ENCODE results near the gene SPINK5.
"Not testable (repeated sequence)": the region's sequence is repeated elsewhere in the genome, so short reads cannot be mapped to it uniquely, and the experiment has no call there.

Gene SPINK5

DNA sequence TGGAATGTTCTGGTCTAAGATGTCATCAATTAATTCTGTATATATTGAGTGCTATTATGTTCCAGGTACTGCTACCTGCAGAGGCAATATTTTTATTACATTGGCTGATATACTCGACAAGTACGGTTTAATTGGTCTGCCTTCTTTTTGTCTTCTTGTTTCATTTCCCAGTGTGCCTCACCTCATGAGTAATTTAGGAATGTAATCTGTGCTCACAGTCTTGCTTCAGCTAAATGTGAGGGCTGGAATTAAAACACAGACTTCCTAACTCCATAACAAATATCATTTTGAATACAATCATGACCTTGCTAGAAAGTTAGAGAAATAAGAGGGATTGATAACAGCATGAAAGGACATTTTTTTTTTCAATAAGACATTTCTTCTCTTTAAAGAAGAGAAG lies 20.1 kb upstream of the SPINK5 start:
- Histone ChIP-seq H3F3A (ENCODE audit: low read depth) (no peaks in the 10 kb centered on the region), H3K9me2 (replicated peaks; ENCODE audit: low read depth, low read length) (no peaks in the 10 kb centered on the region), H3K36me3 (ENCODE audit: insufficient read depth, low read length) (no peaks in the 10 kb centered on the region), H3K9ac (ENCODE audit: low read depth, low read length, poor library complexity, severe bottlenecking) (no peak overlapping the region), H3K9me3 (ENCODE audit: insufficient read depth, low read depth, low read length) (no peaks in the 10 kb centered on the region), H4K20me1 (ENCODE audit: insufficient read depth, low read length, poor library complexity, severe bottlenecking) (no peaks in the 10 kb centered on the region), H3K4me2 (ENCODE audit: low read depth, low read length, poor library complexity, severe bottlenecking) (no peak overlapping the region), H3K79me2 (ENCODE audit: insufficient read depth, low read length) (no peaks in the 10 kb centered on the region), H3K4me1 (ENCODE audit: insufficient read depth, low read length, poor library complexity, severe bottlenecking) (no peaks in the 10 kb centered on the region), H3K27me3 (ENCODE audit: insufficient read depth, low read length, poor library complexity, severe bottlenecking) (no peaks in the 10 kb centered on the region), H3K4me3 (ENCODE audit: low read length, poor library complexity, severe bottlenecking) (no peak overlapping the region), H2AFZ (ENCODE audit: low read length) (no peak overlapping the region)
- TF ChIP-seq EZH2phosphoT487 (IDR thresholded peaks at IDR 0.05; ENCODE audit: borderline replicate concordance), result no peak
- TF ChIP-seq, protein P1, sequence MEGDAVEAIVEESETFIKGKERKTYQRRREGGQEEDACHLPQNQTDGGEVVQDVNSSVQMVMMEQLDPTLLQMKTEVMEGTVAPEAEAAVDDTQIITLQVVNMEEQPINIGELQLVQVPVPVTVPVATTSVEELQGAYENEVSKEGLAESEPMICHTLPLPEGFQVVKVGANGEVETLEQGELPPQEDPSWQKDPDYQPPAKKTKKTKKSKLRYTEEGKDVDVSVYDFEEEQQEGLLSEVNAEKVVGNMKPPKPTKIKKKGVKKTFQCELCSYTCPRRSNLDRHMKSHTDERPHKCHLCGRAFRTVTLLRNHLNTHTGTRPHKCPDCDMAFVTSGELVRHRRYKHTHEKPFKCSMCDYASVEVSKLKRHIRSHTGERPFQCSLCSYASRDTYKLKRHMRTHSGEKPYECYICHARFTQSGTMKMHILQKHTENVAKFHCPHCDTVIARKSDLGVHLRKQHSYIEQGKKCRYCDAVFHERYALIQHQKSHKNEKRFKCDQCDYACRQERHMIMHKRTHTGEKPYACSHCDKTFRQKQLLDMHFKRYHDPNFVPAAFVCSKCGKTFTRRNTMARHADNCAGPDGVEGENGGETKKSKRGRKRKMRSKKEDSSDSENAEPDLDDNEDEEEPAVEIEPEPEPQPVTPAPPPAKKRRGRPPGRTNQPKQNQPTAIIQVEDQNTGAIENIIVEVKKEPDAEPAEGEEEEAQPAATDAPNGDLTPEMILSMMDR (conservative IDR thresholded peaks at IDR 0.05; ENCODE audit: low read length), result no peak

DNA sequence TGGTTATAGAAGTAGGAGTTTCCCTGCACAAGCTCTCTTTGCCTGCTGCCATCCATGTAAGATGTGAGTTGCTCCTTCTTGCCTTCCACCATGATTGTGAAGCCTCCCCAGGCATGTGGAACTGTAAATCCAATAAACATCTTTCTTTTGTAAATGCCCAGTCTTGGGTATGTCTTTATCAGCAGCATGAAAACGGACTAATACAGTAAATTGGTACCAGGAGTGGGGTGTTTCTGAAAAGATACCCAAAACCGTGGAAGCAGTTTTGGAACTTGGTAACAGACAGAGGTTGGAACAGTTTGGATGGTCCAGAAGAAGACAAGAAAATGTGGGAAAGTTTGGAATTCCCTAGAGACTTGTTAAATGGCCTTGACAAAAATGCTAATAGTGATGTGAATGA lies 8.6 kb upstream of the SPINK5 start:
- not testable (repeated sequence) for H3K4me3 ChIP-seq (ENCODE audit: low read length, poor library complexity, severe bottlenecking); H2AFZ ChIP-seq (ENCODE audit: low read length); H3K79me2 ChIP-seq (ENCODE audit: insufficient read depth, low read length); H3K36me3 ChIP-seq (ENCODE audit: insufficient read depth, low read length); H3K27me3 ChIP-seq (ENCODE audit: insufficient read depth, low read length, poor library complexity, severe bottlenecking); H3K9ac ChIP-seq (ENCODE audit: low read depth, low read length, poor library complexity, severe bottlenecking); H4K20me1 ChIP-seq (ENCODE audit: insufficient read depth, low read length, poor library complexity, severe bottlenecking); H3K4me2 ChIP-seq (ENCODE audit: low read depth, low read length, poor library complexity, severe bottlenecking); H3K9me2 ChIP-seq (replicated peaks; ENCODE audit: low read depth, low read length); H3F3A ChIP-seq (ENCODE audit: low read depth); H3K9me3 ChIP-seq (ENCODE audit: insufficient read depth, low read depth, low read length); H3K4me1 ChIP-seq (ENCODE audit: insufficient read depth, low read length, poor library complexity, severe bottlenecking)

DNA sequence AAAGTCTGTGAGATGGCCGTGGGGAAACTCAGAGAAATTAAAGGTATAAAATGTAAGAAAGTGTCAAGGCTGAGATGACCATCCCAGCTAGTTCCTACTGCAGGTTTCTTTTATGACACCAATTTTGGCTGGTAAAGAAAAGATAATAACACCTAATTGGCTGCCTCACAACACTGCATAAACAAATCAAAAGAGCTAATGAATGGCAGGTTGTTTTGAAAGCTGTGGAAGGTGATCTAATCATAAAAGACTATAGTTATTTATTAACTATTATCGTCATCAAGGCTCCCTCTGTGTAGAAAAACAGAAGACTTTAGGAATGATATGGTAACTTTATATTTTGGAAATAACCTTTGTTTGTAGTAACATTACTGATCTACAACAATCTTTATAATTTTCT lies 3.5 kb upstream of the SPINK5 start:
- Histone ChIP-seq H3F3A (ENCODE audit: low read depth) (no peaks in the 10 kb centered on the region), H3K36me3 (ENCODE audit: insufficient read depth, low read length) (no peaks in the 10 kb centered on the region), H3K27me3 (ENCODE audit: insufficient read depth, low read length, poor library complexity, severe bottlenecking) (no peaks in the 10 kb centered on the region), H3K79me2 (ENCODE audit: insufficient read depth, low read length) (no peaks in the 10 kb centered on the region), H2AFZ (ENCODE audit: low read length) (no peak overlapping the region), H3K9me3 (ENCODE audit: insufficient read depth, low read depth, low read length) (no peaks in the 10 kb centered on the region; the same call in 1 of the 2 replicates), H3K4me3 (ENCODE audit: low read length, poor library complexity, severe bottlenecking) (no peak overlapping the region), H3K4me1 (ENCODE audit: insufficient read depth, low read length, poor library complexity, severe bottlenecking) (no peaks in the 10 kb centered on the region), H4K20me1 (ENCODE audit: insufficient read depth, low read length, poor library complexity, severe bottlenecking) (no peaks in the 10 kb centered on the region), H3K9me2 (replicated peaks; ENCODE audit: low read depth, low read length) (no peaks in the 10 kb centered on the region), H3K9ac (ENCODE audit: low read depth, low read length, poor library complexity, severe bottlenecking) (no peak overlapping the region), H3K4me2 (ENCODE audit: low read depth, low read length, poor library complexity, severe bottlenecking) (no peak overlapping the region)
- TF ChIP-seq, protein P1 (conservative IDR thresholded peaks at IDR 0.05; ENCODE audit: low read length), result no peak
- TF ChIP-seq EZH2phosphoT487 (IDR thresholded peaks at IDR 0.05; ENCODE audit: borderline replicate concordance), result no peak

DNA sequence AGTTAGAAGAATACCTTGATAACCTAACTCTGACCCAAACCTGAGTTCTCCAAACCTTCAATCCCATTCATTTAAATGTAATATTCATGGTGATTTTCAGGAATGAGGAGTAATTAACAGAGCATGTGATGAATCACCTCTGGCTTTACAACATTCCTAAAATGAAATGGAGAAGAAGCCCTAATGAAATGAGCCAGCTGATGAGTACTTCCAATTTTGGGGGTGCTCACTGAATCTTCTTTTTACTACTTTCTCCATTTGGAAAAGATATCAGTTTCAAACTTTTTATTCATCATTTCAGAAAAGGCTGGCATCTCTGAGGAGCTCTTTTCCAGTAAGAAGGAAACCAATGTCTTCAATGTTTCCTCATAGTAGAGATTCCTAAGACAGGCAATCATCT lies 2.9 kb upstream of the SPINK5 start:
- Histone ChIP-seq H3K79me2 (ENCODE audit: insufficient read depth, low read length) (no peaks in the 10 kb centered on the region), H3K4me2 (ENCODE audit: low read depth, low read length, poor library complexity, severe bottlenecking) (no peak overlapping the region), H3F3A (ENCODE audit: low read depth) (no peaks in the 10 kb centered on the region), H2AFZ (ENCODE audit: low read length) (no peak overlapping the region), H3K9me2 (replicated peaks; ENCODE audit: low read depth, low read length) (no peaks in the 10 kb centered on the region), H3K9me3 (ENCODE audit: insufficient read depth, low read depth, low read length) (no peaks in the 10 kb centered on the region), H4K20me1 (ENCODE audit: insufficient read depth, low read length, poor library complexity, severe bottlenecking) (no peaks in the 10 kb centered on the region), H3K36me3 (ENCODE audit: insufficient read depth, low read length) (no peaks in the 10 kb centered on the region), H3K9ac (ENCODE audit: low read depth, low read length, poor library complexity, severe bottlenecking) (no peak overlapping the region), H3K4me3 (ENCODE audit: low read length, poor library complexity, severe bottlenecking) (no peak overlapping the region), H3K27me3 (ENCODE audit: insufficient read depth, low read length, poor library complexity, severe bottlenecking) (no peaks in the 10 kb centered on the region), H3K4me1 (ENCODE audit: insufficient read depth, low read length, poor library complexity, severe bottlenecking) (no peaks in the 10 kb centered on the region)
- TF ChIP-seq, protein P1 (conservative IDR thresholded peaks at IDR 0.05; ENCODE audit: low read length), result no peak
- TF ChIP-seq EZH2phosphoT487 (IDR thresholded peaks at IDR 0.05; ENCODE audit: borderline replicate concordance), result no peak

Measured in Loucy (cell line).